Measurements from ENCODE around the gene CHST7.

DNA sequence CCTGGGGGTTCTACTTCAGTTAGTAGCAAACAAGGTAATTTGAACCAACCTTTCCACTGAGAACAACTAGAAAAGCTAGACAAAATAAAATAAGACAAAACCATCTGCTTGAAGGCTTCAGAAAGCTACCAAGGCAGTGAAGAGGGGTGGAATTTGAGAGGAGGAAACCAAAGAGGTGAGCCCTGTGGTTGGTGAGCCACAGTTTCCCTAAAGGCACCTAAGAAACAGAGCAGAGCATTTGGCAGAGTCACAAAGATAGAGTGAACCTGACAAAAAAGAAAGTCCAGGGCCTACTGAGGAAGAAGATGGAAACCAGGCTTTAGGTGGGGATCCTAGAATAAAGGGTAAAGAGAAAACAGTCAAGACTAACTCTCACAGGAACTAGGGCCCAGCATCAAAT is 44.3 kb downstream of the CHST7 start:
- TF ChIP-seq, protein P1, sequence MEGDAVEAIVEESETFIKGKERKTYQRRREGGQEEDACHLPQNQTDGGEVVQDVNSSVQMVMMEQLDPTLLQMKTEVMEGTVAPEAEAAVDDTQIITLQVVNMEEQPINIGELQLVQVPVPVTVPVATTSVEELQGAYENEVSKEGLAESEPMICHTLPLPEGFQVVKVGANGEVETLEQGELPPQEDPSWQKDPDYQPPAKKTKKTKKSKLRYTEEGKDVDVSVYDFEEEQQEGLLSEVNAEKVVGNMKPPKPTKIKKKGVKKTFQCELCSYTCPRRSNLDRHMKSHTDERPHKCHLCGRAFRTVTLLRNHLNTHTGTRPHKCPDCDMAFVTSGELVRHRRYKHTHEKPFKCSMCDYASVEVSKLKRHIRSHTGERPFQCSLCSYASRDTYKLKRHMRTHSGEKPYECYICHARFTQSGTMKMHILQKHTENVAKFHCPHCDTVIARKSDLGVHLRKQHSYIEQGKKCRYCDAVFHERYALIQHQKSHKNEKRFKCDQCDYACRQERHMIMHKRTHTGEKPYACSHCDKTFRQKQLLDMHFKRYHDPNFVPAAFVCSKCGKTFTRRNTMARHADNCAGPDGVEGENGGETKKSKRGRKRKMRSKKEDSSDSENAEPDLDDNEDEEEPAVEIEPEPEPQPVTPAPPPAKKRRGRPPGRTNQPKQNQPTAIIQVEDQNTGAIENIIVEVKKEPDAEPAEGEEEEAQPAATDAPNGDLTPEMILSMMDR (IDR thresholded peaks at IDR 0.05) = no peak
- TF ChIP-seq POLR2A (IDR thresholded peaks at IDR 0.05) = no peak

Measured in uterus (tissue), 2 donors.